Activated B cell treated with CpG ODN at 0.5 μM for 24 hours (primary cell): ENCODE data around the gene MDFIC2. TPM values are rescaled to one million over a fixed set of nuclear protein-coding genes. Genes with fewer than 3 reads are reported as not detected.

Experiments used
- ATAC-seq: fragments of 200-7000 bp; cut with Tn5 transposase; one replicate; pipeline ENCODE4 v1.10.0; 2021; ENCODE audit warnings: low read depth, mild to moderate bottlenecking, moderate library complexity
- CTCF ChIA-PET: fragments of 350-600 bp; sonication (Branson Sonifier 250); formaldehyde crosslinking; loops from one replicate; lab custom pipeline; 2021; ENCODE audit warnings: antibody characterized with exemption; lab: Charles Lee
- POLR2A ChIA-PET: fragments of 350-600 bp; sonication (Branson Sonifier 250); formaldehyde crosslinking; loops from one replicate; lab custom pipeline; 2021; ENCODE audit warnings: antibody characterized with exemption; lab: Charles Lee
- DNase-seq: peaks from one replicate; pipeline ENCODE4 v3.0.0; 2022
- H3K27ac Mint-ChIP-seq: one replicate; pipeline ENCODE4 v1.8.0; 2020; ENCODE audit warnings: mixed read lengths
- H3K27me3 Mint-ChIP-seq: one replicate; pipeline ENCODE4 v1.8.0; 2021; ENCODE audit warnings: mixed read lengths
- H3K36me3 Mint-ChIP-seq: one replicate; pipeline ENCODE4 v1.8.0; 2021; ENCODE audit warnings: low read depth, mixed read lengths
- H3K4me1 Mint-ChIP-seq: one replicate; pipeline ENCODE4 v1.8.0; 2021; ENCODE audit warnings: mixed read lengths
- H3K4me3 Mint-ChIP-seq: one replicate; pipeline ENCODE4 v1.8.0; 2020; ENCODE audit warnings: mild to moderate bottlenecking, mixed read lengths
- H3K9me3 Mint-ChIP-seq: one replicate; pipeline ENCODE4 v1.8.0; 2020; ENCODE audit warnings: mixed read lengths
- intact Hi-C: fragments of 100-400 bp; cut with micrococcal nuclease; formaldehyde crosslinking; loops from one replicate; pipeline ENCODE4 v1.15.1; 2024
- total RNA-seq: library from RNA; stranded (reverse); gene quantifications from 2 replicates; pipeline ENCODE4 v1.2.3, GENCODE V29; 2022
- TF ChIP-seq, protein P1 (sequence below): fragments of 200-600 bp; IDR thresholded peaks from one replicate; pipeline ENCODE4 v1.8.0; 2022; ENCODE audit warnings: antibody characterized with exemption, mild to moderate bottlenecking

MDFIC2 gene
- total RNA-seq, 1 donor from 2014 or later: not detected

DNA sequence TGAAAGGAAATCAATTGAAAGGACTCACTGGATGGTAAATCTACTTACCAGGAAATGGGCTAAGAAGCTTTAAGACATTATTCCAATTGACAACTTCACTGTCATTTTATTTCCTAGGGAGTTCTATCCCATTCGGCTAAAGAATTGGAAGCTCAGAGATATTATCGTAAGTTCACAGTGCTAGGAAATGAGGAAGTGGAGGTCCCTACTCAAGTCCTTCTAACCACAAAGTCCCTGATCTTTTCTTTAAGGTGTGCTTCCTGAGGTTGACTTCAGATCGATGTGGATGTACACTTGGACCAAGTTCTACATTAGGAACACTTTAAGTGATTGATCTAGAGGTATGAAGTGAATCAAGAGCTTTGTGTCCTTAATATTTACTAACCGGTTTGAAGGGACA is 63.6 kb downstream of the MDFIC2 start:
- Mint-ChIP-seq H3K9me3 (peaks cover 8% of the 10 kb centered on the region), H3K27ac (no peak overlapping the region), H3K4me1 (no peaks in the 10 kb centered on the region), H3K36me3 (no peaks in the 10 kb centered on the region), H3K27me3 (peaks cover 2% of the 10 kb centered on the region), H3K4me3 (no peak overlapping the region)
- POLR2A ChIA-PET: no interaction called here
- intact Hi-C loops: no loop called here
- CTCF ChIA-PET: no interaction called here
- no peak for ATAC-seq
- TF ChIP-seq, protein P1, sequence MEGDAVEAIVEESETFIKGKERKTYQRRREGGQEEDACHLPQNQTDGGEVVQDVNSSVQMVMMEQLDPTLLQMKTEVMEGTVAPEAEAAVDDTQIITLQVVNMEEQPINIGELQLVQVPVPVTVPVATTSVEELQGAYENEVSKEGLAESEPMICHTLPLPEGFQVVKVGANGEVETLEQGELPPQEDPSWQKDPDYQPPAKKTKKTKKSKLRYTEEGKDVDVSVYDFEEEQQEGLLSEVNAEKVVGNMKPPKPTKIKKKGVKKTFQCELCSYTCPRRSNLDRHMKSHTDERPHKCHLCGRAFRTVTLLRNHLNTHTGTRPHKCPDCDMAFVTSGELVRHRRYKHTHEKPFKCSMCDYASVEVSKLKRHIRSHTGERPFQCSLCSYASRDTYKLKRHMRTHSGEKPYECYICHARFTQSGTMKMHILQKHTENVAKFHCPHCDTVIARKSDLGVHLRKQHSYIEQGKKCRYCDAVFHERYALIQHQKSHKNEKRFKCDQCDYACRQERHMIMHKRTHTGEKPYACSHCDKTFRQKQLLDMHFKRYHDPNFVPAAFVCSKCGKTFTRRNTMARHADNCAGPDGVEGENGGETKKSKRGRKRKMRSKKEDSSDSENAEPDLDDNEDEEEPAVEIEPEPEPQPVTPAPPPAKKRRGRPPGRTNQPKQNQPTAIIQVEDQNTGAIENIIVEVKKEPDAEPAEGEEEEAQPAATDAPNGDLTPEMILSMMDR: no peak
- DNase-seq: no peak

DNA sequence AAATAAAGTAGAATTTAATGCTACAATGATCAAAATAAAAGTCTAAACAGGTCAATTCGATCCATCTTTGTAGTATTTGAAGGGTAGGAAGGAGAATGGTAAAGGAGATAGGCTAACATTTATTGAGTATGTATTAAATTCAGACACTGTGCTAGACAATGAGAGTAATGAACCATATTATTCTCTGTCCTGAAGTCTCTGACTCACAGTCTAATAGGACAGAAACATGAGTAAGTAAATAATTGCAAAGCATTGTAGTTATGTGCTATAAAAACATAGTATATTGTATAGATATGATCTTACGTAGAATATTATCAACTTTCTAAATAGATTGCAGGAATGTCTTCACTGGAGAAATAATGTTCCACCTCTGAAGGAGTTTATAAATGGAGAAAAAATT is 64.5 kb downstream of the MDFIC2 start:
- H3K4me3 Mint-ChIP-seq: no peak overlapping the region
- no peak overlapping the region for H3K27ac Mint-ChIP-seq
- H3K27me3 Mint-ChIP-seq: peaks cover 2% of the 10 kb centered on the region
- TF ChIP-seq, protein P1: no peak
- DNase-seq (no peak), ATAC-seq (no peak)
- no peaks in the 10 kb centered on the region for H3K4me1 Mint-ChIP-seq
- intact Hi-C loops: no loop called here
- H3K36me3 Mint-ChIP-seq: no peaks in the 10 kb centered on the region
- CTCF ChIA-PET: no interaction called here
- POLR2A ChIA-PET: no interaction called here
- H3K9me3 Mint-ChIP-seq: peaks cover 8% of the 10 kb centered on the region

DNA sequence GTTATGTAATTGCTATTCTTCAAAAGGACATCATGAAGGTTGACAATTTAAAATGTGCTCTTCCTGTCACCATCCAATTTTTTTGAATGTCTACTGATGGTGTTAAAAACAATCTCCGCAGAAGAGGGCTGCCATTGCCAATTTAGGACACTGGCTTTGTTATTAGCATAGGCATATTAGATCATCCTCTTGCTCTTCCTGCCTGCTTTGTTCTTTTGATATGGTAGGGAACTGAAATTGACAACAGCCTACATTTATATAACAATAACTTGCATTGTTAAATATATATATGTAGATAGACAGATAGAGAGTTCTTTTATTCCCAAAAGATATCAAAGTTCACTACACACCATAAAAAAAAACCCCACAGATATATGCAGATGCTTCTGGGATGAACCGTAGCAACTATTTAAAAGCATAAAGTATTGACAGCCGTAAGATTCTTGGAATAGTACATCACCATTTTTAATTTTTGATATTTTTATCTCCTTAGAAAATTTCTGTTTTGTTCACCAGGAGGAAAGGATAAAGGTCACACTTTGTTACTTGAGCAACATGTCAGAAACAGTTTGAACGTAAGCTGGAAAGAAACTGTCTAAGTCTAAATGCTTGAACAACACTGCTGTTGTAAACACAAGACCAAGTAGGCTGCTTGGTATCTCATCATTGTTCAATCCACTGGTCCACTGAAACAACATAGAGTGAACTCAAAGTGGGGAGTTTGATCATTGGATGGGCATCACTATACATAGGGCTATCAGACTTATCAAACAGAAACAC is 66.5 kb downstream of the MDFIC2 start:
- H3K9me3 Mint-ChIP-seq: peaks cover 8% of the 10 kb centered on the region
- no peak overlapping the region for H3K27ac Mint-ChIP-seq
- ChIA-PET CTCF (no interaction called here), POLR2A (no interaction called here)
- no peaks in the 10 kb centered on the region for H3K4me1 Mint-ChIP-seq
- no peak for ATAC-seq
- no peak overlapping the region for H3K4me3 Mint-ChIP-seq
- TF ChIP-seq, protein P1: no peak
- no peak for DNase-seq
- peaks cover 2% of the 10 kb centered on the region for H3K27me3 Mint-ChIP-seq
- intact Hi-C loops: no loop called here
- no peaks in the 10 kb centered on the region for H3K36me3 Mint-ChIP-seq

DNA sequence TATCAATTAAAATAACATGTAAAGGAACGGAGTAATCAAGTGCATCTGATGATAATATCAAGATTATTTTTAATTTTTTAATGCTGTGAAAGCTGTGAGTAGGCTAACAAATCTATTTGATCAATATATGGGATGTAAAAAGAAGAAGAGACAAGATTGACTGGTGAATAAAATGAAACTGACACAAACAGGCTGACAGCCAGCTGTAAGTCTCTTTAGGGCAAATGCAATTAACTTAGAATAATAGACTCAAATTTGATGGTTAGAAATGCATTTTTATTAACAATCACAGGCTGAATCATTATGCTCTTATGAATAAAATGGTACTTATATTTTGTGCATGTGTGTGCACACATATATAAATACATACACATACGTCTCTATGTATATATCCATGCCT is 68.0 kb downstream of the MDFIC2 start:
- peaks cover 8% of the 10 kb centered on the region for H3K9me3 Mint-ChIP-seq
- ATAC-seq: no peak
- no peaks in the 10 kb centered on the region for H3K27me3 Mint-ChIP-seq

DNA sequence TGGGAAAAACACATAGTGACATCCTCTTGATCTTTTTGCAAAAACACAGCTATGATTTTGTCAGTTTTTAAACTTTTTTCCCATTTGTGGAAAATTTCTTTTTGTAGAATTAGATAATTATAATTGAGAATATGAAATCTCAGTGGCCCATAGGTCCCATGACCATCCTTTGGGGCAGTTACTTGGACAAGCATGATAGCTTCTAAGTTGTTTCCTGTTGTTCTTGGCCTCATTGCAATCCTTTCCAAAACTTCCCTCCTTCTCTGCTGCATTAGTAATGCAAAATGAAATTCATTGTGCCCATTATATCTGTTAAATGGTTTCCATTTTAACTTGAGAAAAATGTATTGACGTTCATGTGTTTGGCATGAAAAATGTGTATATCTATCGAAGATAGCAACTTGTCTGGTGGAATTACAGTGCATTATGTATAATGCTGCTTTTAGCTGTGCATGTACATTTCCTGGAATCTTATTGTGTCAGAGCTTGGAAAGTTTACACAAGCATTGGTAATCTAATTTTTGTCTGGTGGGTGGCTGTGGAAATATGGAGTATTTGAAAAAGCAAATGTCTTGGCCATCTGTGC is 70.0 kb downstream of the MDFIC2 start:
- H3K4me1 Mint-ChIP-seq: no peaks in the 10 kb centered on the region
- intact Hi-C loops: no loop called here
- no peak for DNase-seq
- no peak overlapping the region for H3K4me3 Mint-ChIP-seq
- ChIA-PET CTCF (no interaction called here), POLR2A (no interaction called here)
- TF ChIP-seq, protein P1: no peak
- peaks cover 4% of the 10 kb centered on the region for H3K9me3 Mint-ChIP-seq
- no peaks in the 10 kb centered on the region for H3K36me3 Mint-ChIP-seq
- no peaks in the 10 kb centered on the region for H3K27me3 Mint-ChIP-seq
- no peak overlapping the region for H3K27ac Mint-ChIP-seq
- no peak for ATAC-seq

More for the DNA sequence above, 68.0 kb downstream of the MDFIC2 start:
- Mint-ChIP-seq H3K4me1 (no peaks in the 10 kb centered on the region), H3K27ac (no peak overlapping the region), H3K4me3 (no peak overlapping the region), H3K36me3 (no peaks in the 10 kb centered on the region)
- TF ChIP-seq, protein P1: no peak
- POLR2A ChIA-PET: no interaction called here
- intact Hi-C loops: no loop called here
- CTCF ChIA-PET: no interaction called here
- no peak for DNase-seq
